ENCODE measurements around the gene OR14K1. TPM values are rescaled to one million over a fixed set of nuclear protein-coding genes. Genes with fewer than 3 reads are reported as not detected.
"Not testable (repeated sequence)": the region's sequence is repeated elsewhere in the genome, so short reads cannot be mapped to it uniquely, and the experiment has no call there.

Gene OR14K1
- total and polyA plus RNA-seq, 4 experiments from 2014 or later = not detected

GRCh38 chr1:247742215-247742760 lies 3.9 kb downstream of the OR14K1 start:
- CTCF ChIA-PET (ENCODE audit: partially characterized antibody) = not testable (repeated sequence)

GRCh38 chr1:247746391-247746935 lies 8.0 kb downstream of the OR14K1 start:
- no peaks in the 10 kb centered on the region for H3K36me3 ChIP-seq (ENCODE audit: insufficient read depth, low read length)
- DNase-seq = no peak
- POLR2A ChIA-PET (ENCODE audit: partially characterized antibody) = no interaction called here
- intact Hi-C loops (cut with micrococcal nuclease) = no loop called here
- no peaks in the 10 kb centered on the region for H3K4me1 ChIP-seq (ENCODE audit: insufficient read depth, low read length)
- Mint-ChIP-seq H3K4me3 (no peak overlapping the region), H3K27ac (no peak overlapping the region), H3K9me3 (peaks cover 0 to 21% (median 8%) of the 10 kb centered on the region in 8 donors), H3K36me3 (no peaks in the 10 kb centered on the region), H3K27me3 (no peaks in the 10 kb centered on the region), H3K4me1 (no peaks in the 10 kb centered on the region)
- no peaks in the 10 kb centered on the region for H3K27me3 ChIP-seq (ENCODE audit: insufficient read depth, low read length)
- no peaks in the 10 kb centered on the region for H3K9me3 ChIP-seq (ENCODE audit: control insufficient read depth in 1 of 2, low read length in 2 of 2)
- H3K4me3 ChIP-seq (ENCODE audit: low read length in 2 of 2) = no peak overlapping the region
- H3K27ac ChIP-seq (ENCODE audit: low read depth, low read length) = no peak overlapping the region
- CTCF ChIA-PET (ENCODE audit: partially characterized antibody) = no interaction called here

More at GRCh38 chr1:247742215-247742760, 3.9 kb downstream of the OR14K1 start:
- H3K9me3 Mint-ChIP-seq; H3K36me3 ChIP-seq (ENCODE audit: insufficient read depth, low read length); H3K9me3 ChIP-seq (ENCODE audit: control insufficient read depth in 1 of 2, low read length in 2 of 2); H3K27me3 ChIP-seq (ENCODE audit: insufficient read depth, low read length); H3K4me1 ChIP-seq (ENCODE audit: insufficient read depth, low read length); H3K36me3 Mint-ChIP-seq; H3K27ac Mint-ChIP-seq; H3K27me3 Mint-ChIP-seq; H3K4me3 Mint-ChIP-seq; H3K4me3 ChIP-seq (ENCODE audit: low read length in 2 of 2); H3K27ac ChIP-seq (ENCODE audit: low read depth, low read length); H3K4me1 Mint-ChIP-seq; POLR2A ChIA-PET (ENCODE audit: partially characterized antibody); DNase-seq; intact Hi-C loops (cut with micrococcal nuclease): not testable (repeated sequence)

- H3K4me1 Mint-ChIP-seq = no peaks in the 10 kb centered on the region
- H3K36me3 ChIP-seq (ENCODE audit: insufficient read depth, low read length) = no peaks in the 10 kb centered on the region
- H3K27me3 Mint-ChIP-seq = no peaks in the 10 kb centered on the region
- H3K4me3 Mint-ChIP-seq = no peak overlapping the region
- no peak overlapping the region for H3K4me3 ChIP-seq (ENCODE audit: low read length in 2 of 2)
- ChIA-PET POLR2A (ENCODE audit: partially characterized antibody) (no interaction called here), CTCF (ENCODE audit: partially characterized antibody) (no interaction called here)
- intact Hi-C loops (cut with micrococcal nuclease) = no loop called here
- no peak for DNase-seq
- no peaks in the 10 kb centered on the region for H3K36me3 Mint-ChIP-seq
- no peak overlapping the region for H3K27ac Mint-ChIP-seq
- H3K4me1 ChIP-seq (ENCODE audit: insufficient read depth, low read length) = no peaks in the 10 kb centered on the region
- no peaks in the 10 kb centered on the region for H3K9me3 ChIP-seq (ENCODE audit: control insufficient read depth in 1 of 2, low read length in 2 of 2)
- H3K9me3 Mint-ChIP-seq = peaks cover 0 to 29% (median 11%) of the 10 kb centered on the region in 8 donors
- no peak overlapping the region for H3K27ac ChIP-seq (ENCODE audit: low read depth, low read length)
- H3K27me3 ChIP-seq (ENCODE audit: insufficient read depth, low read length) = no peaks in the 10 kb centered on the region
These were observed 9.2 kb downstream of the OR14K1 start for GRCh38 chr1:247747616-247748015.

- H3K27ac Mint-ChIP-seq = no peak within 1 kb of the TSS
- Histone ChIP-seq H3K36me3 (ENCODE audit: insufficient read depth, low read length) (no peaks in the 10 kb centered on the region), H3K27me3 (ENCODE audit: insufficient read depth, low read length) (no peaks in the 10 kb centered on the region), H3K4me3 (ENCODE audit: low read length in 2 of 2) (no peak within 1 kb of the TSS), H3K9me3 (ENCODE audit: control insufficient read depth in 1 of 2, low read length in 2 of 2) (no peaks in the 10 kb centered on the region), H3K27ac (ENCODE audit: low read depth, low read length) (no peak within 1 kb of the TSS), H3K4me1 (ENCODE audit: insufficient read depth, low read length) (no peaks in the 10 kb centered on the region)
- peaks cover 0 to 29% (median 11%) of the 10 kb centered on the region in 8 donors for H3K9me3 Mint-ChIP-seq
- CTCF ChIA-PET (ENCODE audit: partially characterized antibody) = no interaction called here
- POLR2A ChIA-PET (ENCODE audit: partially characterized antibody) = no interaction called here
- H3K27me3 Mint-ChIP-seq = no peaks in the 10 kb centered on the region
- H3K4me3 Mint-ChIP-seq = no peak within 1 kb of the TSS
- H3K36me3 Mint-ChIP-seq = no peaks in the 10 kb centered on the region
- intact Hi-C loops (cut with micrococcal nuclease) = no loop called here
- no peak for DNase-seq
- H3K4me1 Mint-ChIP-seq = no peaks in the 10 kb centered on the region
These were observed 9.6 kb downstream of the OR14K1 start, which contains the start of gene OR14A2 for GRCh38 chr1:247748041-247748440. Gene OR14A2 (minus strand): TSS chr1:247748141.

- ChIA-PET POLR2A (ENCODE audit: partially characterized antibody) (no interaction called here), CTCF (ENCODE audit: partially characterized antibody) (no interaction called here)
- H3K27me3 Mint-ChIP-seq = no peaks in the 10 kb centered on the region
- Histone ChIP-seq H3K27me3 (ENCODE audit: insufficient read depth, low read length) (no peaks in the 10 kb centered on the region), H3K36me3 (ENCODE audit: insufficient read depth, low read length) (no peaks in the 10 kb centered on the region), H3K27ac (ENCODE audit: low read depth, low read length) (no peak overlapping the region), H3K4me3 (ENCODE audit: low read length in 2 of 2) (no peak overlapping the region), H3K9me3 (ENCODE audit: control insufficient read depth in 1 of 2, low read length in 2 of 2) (no peaks in the 10 kb centered on the region), H3K4me1 (ENCODE audit: insufficient read depth, low read length) (no peaks in the 10 kb centered on the region)
- intact Hi-C loops (cut with micrococcal nuclease) = no loop called here
- no peak overlapping the region for H3K27ac Mint-ChIP-seq
- peaks cover 0 to 30% (median 11%) of the 10 kb centered on the region in 8 donors for H3K9me3 Mint-ChIP-seq
- H3K36me3 Mint-ChIP-seq = no peaks in the 10 kb centered on the region
- H3K4me1 Mint-ChIP-seq = no peaks in the 10 kb centered on the region
- DNase-seq = no peak
- H3K4me3 Mint-ChIP-seq = no peak overlapping the region
These were observed 11.5 kb downstream of the OR14K1 start for GRCh38 chr1:247749870-247750269.

GRCh38 chr1:247754311-247754710 lies 15.9 kb downstream of the OR14K1 start:
- H3K27ac Mint-ChIP-seq; H3K27ac ChIP-seq (ENCODE audit: low read depth, low read length); H3K4me1 Mint-ChIP-seq; DNase-seq; H3K27me3 ChIP-seq (ENCODE audit: insufficient read depth, low read length); H3K27me3 Mint-ChIP-seq; CTCF ChIA-PET (ENCODE audit: partially characterized antibody); intact Hi-C loops (cut with micrococcal nuclease); H3K4me3 ChIP-seq (ENCODE audit: low read length in 2 of 2); H3K36me3 Mint-ChIP-seq; POLR2A ChIA-PET (ENCODE audit: partially characterized antibody); H3K4me3 Mint-ChIP-seq; H3K36me3 ChIP-seq (ENCODE audit: insufficient read depth, low read length); H3K9me3 ChIP-seq (ENCODE audit: control insufficient read depth in 1 of 2, low read length in 2 of 2); H3K4me1 ChIP-seq (ENCODE audit: insufficient read depth, low read length): not testable (repeated sequence)
- peaks cover 0 to 30% (median 13%) of the 10 kb centered on the region in 8 donors for H3K9me3 Mint-ChIP-seq

- no peaks in the 10 kb centered on the region for H3K4me1 Mint-ChIP-seq
- intact Hi-C loops (cut with micrococcal nuclease) = no loop called here
- no peak within 1 kb of the TSS for H3K4me3 Mint-ChIP-seq
- Histone ChIP-seq H3K9me3 (ENCODE audit: control insufficient read depth in 1 of 2, low read length in 2 of 2) (no peaks in the 10 kb centered on the region), H3K4me3 (ENCODE audit: low read length in 2 of 2) (no peak within 1 kb of the TSS), H3K4me1 (ENCODE audit: insufficient read depth, low read length) (no peaks in the 10 kb centered on the region), H3K27me3 (ENCODE audit: insufficient read depth, low read length) (no peaks in the 10 kb centered on the region), H3K36me3 (ENCODE audit: insufficient read depth, low read length) (no peaks in the 10 kb centered on the region), H3K27ac (ENCODE audit: low read depth, low read length) (no peak within 1 kb of the TSS)
- no peak within 1 kb of the TSS for H3K27ac Mint-ChIP-seq
- ChIA-PET CTCF (ENCODE audit: partially characterized antibody) (no interaction called here), POLR2A (ENCODE audit: partially characterized antibody) (interaction anchor here (0.6 kb wide), 1 partner anchor 72 kb away, joined by 3 read pairs; no protein-coding TSS in a partner anchor)
- no peaks in the 10 kb centered on the region for H3K36me3 Mint-ChIP-seq
- H3K27me3 Mint-ChIP-seq = peaks cover 0 to 1% of the 10 kb centered on the region in 2 donors
- H3K9me3 Mint-ChIP-seq = peaks cover 0 to 4% (median 2%) of the 10 kb centered on the region in 8 donors
- no peak for DNase-seq
These were observed 22.0 kb downstream of the OR14K1 start, which contains the start of gene OR1C1 for GRCh38 chr1:247760456-247760855. Gene OR1C1 (minus strand): TSS chr1:247760556. CDS start chr1:247758406, 2,150 bp downstream.
